Liver (tissue), 3 donors: ENCODE results near the gene UNC5A.

Experiments used
- CTCF ChIP-seq: fragments of 150-350 bp; IDR thresholded peaks from 2 replicates; pipeline ENCODE4 v1.5.1; 2017; ENCODE audit warnings: improper control_type of control experiment, low read depth, low read length; ENCODE audit not compliant: missing input control
- GABPA ChIP-seq, 2 donors: IDR thresholded peaks in 1 of 2; conservative IDR thresholded peaks in 1 of 2; 2 replicates each; pipeline ENCODE4 v1.6.1; 2016; ENCODE audit warnings: antibody characterized with exemption in 2 of 2, mild to moderate bottlenecking in 1 of 2, moderate library complexity in 1 of 2
- MAX ChIP-seq: IDR thresholded peaks from 2 replicates; pipeline ENCODE4 v1.6.1; 2016; ENCODE audit warnings: antibody characterized with exemption
- NR2F2 ChIP-seq: IDR thresholded peaks from 2 replicates; pipeline ENCODE4 v1.6.1; 2016; ENCODE audit warnings: antibody characterized with exemption
- RAD21 ChIP-seq, 2 donors: IDR thresholded peaks; 2 replicates each; pipeline ENCODE4 v1.6.1; 2016; ENCODE audit warnings: antibody characterized with exemption in 2 of 2, mild to moderate bottlenecking in 2 of 2
- REST ChIP-seq: IDR thresholded peaks from 2 replicates; pipeline ENCODE4 v1.6.1; 2016; ENCODE audit warnings: antibody characterized with exemption, mild to moderate bottlenecking
- SP1 ChIP-seq: IDR thresholded peaks from 2 replicates; pipeline ENCODE4 v1.6.1; 2018; ENCODE audit warnings: antibody characterized with exemption, mild to moderate bottlenecking
- TAF1 ChIP-seq: conservative IDR thresholded peaks from 2 replicates; pipeline ENCODE4 v1.6.1; 2016; ENCODE audit warnings: antibody characterized with exemption, mild to moderate bottlenecking
- YY1 ChIP-seq: IDR thresholded peaks from 2 replicates; pipeline ENCODE4 v1.6.1; 2016; ENCODE audit warnings: antibody characterized with exemption, mild to moderate bottlenecking
- donor health status: healthy.
- donor health status: healthy.

- TF ChIP-seq SP1 (no peak), CTCF (no peak), NR2F2 (no peak), YY1 (no peak), TAF1 (no peak), GABPA (IDR thresholded peaks at IDR 0.05 in 1 of 2, conservative IDR thresholded peaks at IDR 0.05 in 1 of 2) (no peak), RAD21 (IDR thresholded peaks at IDR 0.05) (no peak), MAX (no peak), REST (no peak)
Observed at GRCh38 chr5:176776916-176777315, 33.4 kb upstream of the UNC5A start.
